Neural progenitor cell (in vitro differentiated cells): Measurements from ENCODE around the gene NOP58.

Source experiments
- EZH2 ChIP-seq: fragments of 200-600 bp; sonication (generic); IDR thresholded peaks from 2 replicates; pipeline ENCODE4 v1.6.1; 2017; ENCODE audit warnings: antibody characterized with exemption, mild to moderate bottlenecking, moderate library complexity
- EZH2phosphoT487 ChIP-seq: fragments of 200-600 bp; sonication (generic); IDR thresholded peaks from 2 replicates; pipeline ENCODE4 v1.6.1; 2017; ENCODE audit warnings: antibody characterized with exemption
- TF ChIP-seq, protein P1 (sequence below): fragments of 200-600 bp; sonication (generic); IDR thresholded peaks from 2 replicates; pipeline ENCODE4 v1.5.1; 2017; ENCODE audit warnings: antibody characterized with exemption, mild to moderate bottlenecking

DNA sequence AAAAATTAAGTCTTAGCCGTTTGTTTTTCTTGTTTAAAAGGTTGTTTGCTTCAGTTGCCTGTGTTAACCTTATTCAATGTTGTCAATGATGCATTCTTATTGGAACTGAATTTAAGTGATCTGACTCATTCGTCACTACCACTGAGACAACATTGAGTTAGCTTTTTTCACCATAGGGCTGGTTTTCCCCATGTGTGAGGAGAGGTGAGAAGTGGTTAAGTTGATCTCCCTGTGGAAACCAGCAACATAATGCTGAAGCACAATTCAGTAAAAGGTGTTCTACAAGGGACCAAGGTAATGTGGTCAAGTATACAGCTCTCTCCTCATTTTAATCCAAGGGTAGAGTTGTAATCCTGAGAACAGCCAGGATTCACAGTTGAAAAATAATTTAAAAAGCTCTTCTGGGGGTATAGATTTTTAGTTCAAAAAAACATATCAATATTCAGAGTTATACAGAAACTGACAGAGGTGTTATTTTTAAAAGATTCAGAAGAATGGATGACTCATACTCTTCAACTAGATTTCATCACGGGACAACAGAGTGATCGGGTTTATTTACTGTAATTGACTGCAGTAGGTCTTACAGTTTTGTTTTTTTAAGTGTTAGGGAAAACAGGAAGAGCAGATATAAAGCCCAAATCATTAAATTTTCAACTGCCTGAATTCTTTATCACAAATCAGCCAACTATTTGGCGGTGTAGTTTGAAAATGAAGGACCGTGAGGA lies 12.6 kb downstream of the NOP58 start:
- TF ChIP-seq, protein P1, sequence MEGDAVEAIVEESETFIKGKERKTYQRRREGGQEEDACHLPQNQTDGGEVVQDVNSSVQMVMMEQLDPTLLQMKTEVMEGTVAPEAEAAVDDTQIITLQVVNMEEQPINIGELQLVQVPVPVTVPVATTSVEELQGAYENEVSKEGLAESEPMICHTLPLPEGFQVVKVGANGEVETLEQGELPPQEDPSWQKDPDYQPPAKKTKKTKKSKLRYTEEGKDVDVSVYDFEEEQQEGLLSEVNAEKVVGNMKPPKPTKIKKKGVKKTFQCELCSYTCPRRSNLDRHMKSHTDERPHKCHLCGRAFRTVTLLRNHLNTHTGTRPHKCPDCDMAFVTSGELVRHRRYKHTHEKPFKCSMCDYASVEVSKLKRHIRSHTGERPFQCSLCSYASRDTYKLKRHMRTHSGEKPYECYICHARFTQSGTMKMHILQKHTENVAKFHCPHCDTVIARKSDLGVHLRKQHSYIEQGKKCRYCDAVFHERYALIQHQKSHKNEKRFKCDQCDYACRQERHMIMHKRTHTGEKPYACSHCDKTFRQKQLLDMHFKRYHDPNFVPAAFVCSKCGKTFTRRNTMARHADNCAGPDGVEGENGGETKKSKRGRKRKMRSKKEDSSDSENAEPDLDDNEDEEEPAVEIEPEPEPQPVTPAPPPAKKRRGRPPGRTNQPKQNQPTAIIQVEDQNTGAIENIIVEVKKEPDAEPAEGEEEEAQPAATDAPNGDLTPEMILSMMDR = no peak
- TF ChIP-seq EZH2 (no peak), EZH2phosphoT487 (no peak)
